Transverse colon (tissue), 4 donors: ENCODE data around the gene RRAGD.

ENCODE experiments used
- CTCF ChIP-seq, 5 experiments: fragments of 200-600 bp in 3 of 5; fragments of 450-650 bp in 2 of 5; sonication (generic) in 3 of 5; IDR thresholded peaks; 1 replicate in 2 of 5; 2 replicates in 3 of 5; pipeline ENCODE4 v1.5.1; 2016 to 2017; ENCODE audit warnings: antibody characterized with exemption in 5 of 5, inconsistent platforms in 3 of 5, mild to moderate bottlenecking in 2 of 5, moderate library complexity in 1 of 5
- POLR2A ChIP-seq: fragments of 450-650 bp; IDR thresholded peaks from one replicate; pipeline ENCODE4 v1.6.1; 2016; ENCODE audit warnings: antibody characterized with exemption, mild to moderate bottlenecking, moderate library complexity
- POLR2AphosphoS5 ChIP-seq, 3 donors: sonication (generic); formaldehyde crosslinking; IDR thresholded peaks; one replicate each; pipeline ENCODE4 v1.6.1; 2016; ENCODE audit warnings: antibody characterized with exemption in 3 of 3

GRCh38 chr6:89393659-89394058, 18.4 kb downstream of the RRAGD start:
- TF ChIP-seq CTCF (IDR thresholded peaks at IDR 0.05), result no peak
- TF ChIP-seq POLR2A, result no peak
- no peak for TF ChIP-seq POLR2AphosphoS5 (IDR thresholded peaks at IDR 0.05)
